ENCODE results near the gene PCIF1. TPM values are rescaled to one million over a fixed set of nuclear protein-coding genes. Genes with fewer than 3 reads are reported as not detected.
A peak's percentile ranks its signal among the peaks of the same experiment; 100 is the strongest.

Gene PCIF1
- total RNA-seq, 1 experiment from 2014 or later = 26.8 TPM

DNA sequence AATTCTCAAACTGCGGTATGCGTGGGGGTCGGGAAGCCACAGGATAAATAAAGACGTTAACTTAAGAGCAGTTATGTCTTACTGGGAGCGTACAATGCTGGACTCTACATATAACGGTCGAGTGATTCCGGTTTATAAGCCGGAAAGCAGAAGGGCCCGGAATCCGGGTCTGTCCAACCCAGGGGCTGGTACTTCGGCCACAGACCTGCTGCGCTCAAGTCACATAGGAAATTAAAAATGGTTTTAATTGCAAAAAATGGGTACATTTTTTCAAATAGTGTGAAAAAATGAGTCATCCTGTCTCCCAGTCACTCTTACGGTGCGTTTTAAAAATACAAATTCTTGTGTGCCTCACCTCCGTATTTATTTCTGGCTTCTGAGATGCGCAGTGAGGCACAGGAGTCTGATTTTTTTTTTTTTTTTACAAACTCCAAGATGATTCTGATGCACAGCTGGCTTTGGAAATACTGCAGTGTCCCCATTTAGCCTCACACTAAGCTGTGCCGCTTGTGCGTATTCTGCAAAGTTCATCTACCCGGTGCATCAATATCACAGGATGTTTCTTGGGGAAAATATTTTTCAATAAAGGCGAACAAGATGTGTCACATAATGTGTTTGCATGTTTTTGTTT lies 1.0 kb downstream of the PCIF1 start:
- Histone ChIP-seq H2AFZ (ENCODE audit: low read length) (no peak overlapping the region), H3K56ac (ENCODE audit: insufficient read length, low read depth, low read length) (no peak overlapping the region), H3K9me3 (ENCODE audit: control insufficient read depth, low read depth, low read length) (no peaks in the 10 kb centered on the region), H2BK5ac (ENCODE audit: insufficient read length, low read length) (no peak overlapping the region), H4K20me1 (ENCODE audit: control insufficient read depth, insufficient read depth, insufficient read length) (no peaks in the 10 kb centered on the region), H3K4me1 (ENCODE audit: insufficient read depth, low read length) (peaks cover 11% of the 10 kb centered on the region), H3K9ac (ENCODE audit: extremely low read depth, insufficient read length, low read length) (peak overlapping the region; percentile 92), H3T11ph (ENCODE audit: low read length) (no peak overlapping the region), H2BK120ac (ENCODE audit: low read depth, low read length, poor library complexity, severe bottlenecking) (no peak overlapping the region), H2AK5ac (ENCODE audit: insufficient read length, low read length) (no peak overlapping the region), H3K27me3 (ENCODE audit: insufficient read depth, low read length) (no peaks in the 10 kb centered on the region), H4K91ac (ENCODE audit: insufficient read length, low read depth, low read length) (no peak overlapping the region), H4K5ac (ENCODE audit: insufficient read length, low read depth, low read length) (no peak overlapping the region), H4K8ac (replicated peaks; ENCODE audit: insufficient read length, low read depth, low read length) (no peak overlapping the region), H3K4ac (ENCODE audit: low read depth, low read length) (no peak overlapping the region), H3K23ac (ENCODE audit: insufficient read length, low read depth, low read length) (no peak overlapping the region), H3K79me2 (ENCODE audit: insufficient read depth, low read length) (peaks cover 4% of the 10 kb centered on the region; the same call in 1 of the 2 replicates), H2BK12ac (ENCODE audit: insufficient read length, low read depth, low read length) (no peak overlapping the region), H3K23me2 (ENCODE audit: insufficient read length, low read depth, low read length, poor library complexity, severe bottlenecking) (peaks cover 11% of the 10 kb centered on the region), H3K79me1 (ENCODE audit: insufficient read depth, low read depth, low read length, poor library complexity, severe bottlenecking) (no peaks in the 10 kb centered on the region), H3K27ac (ENCODE audit: insufficient read length, low read depth, low read length) (no peak overlapping the region), H2BK20ac (ENCODE audit: low read depth, low read length, poor library complexity, severe bottlenecking) (no peak overlapping the region), H3K14ac (ENCODE audit: insufficient read depth, low read length) (no peak overlapping the region), H3K18ac (ENCODE audit: insufficient read length, low read depth, low read length) (peak overlapping the region; percentile 39), H2BK15ac (ENCODE audit: low read depth, low read length) (no peak overlapping the region), H3K4me2 (ENCODE audit: insufficient read depth, insufficient read length, low read length) (peak overlapping the region; percentile 73)
- peak overlapping the region; percentile 82 to 92 for H3K4me3 Mint-ChIP-seq
- TF ChIP-seq, protein P1, sequence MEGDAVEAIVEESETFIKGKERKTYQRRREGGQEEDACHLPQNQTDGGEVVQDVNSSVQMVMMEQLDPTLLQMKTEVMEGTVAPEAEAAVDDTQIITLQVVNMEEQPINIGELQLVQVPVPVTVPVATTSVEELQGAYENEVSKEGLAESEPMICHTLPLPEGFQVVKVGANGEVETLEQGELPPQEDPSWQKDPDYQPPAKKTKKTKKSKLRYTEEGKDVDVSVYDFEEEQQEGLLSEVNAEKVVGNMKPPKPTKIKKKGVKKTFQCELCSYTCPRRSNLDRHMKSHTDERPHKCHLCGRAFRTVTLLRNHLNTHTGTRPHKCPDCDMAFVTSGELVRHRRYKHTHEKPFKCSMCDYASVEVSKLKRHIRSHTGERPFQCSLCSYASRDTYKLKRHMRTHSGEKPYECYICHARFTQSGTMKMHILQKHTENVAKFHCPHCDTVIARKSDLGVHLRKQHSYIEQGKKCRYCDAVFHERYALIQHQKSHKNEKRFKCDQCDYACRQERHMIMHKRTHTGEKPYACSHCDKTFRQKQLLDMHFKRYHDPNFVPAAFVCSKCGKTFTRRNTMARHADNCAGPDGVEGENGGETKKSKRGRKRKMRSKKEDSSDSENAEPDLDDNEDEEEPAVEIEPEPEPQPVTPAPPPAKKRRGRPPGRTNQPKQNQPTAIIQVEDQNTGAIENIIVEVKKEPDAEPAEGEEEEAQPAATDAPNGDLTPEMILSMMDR (conservative IDR thresholded peaks at IDR 0.05) = no peak
- peaks cover 14 to 35% (median 32%) of the 10 kb centered on the region in 3 experiments for H3K36me3 Mint-ChIP-seq (ENCODE audit: insufficient read depth in 1 of 3, low read depth in 3 of 3)
- no peaks in the 10 kb centered on the region; the same call in 1 of the 2 replicates for H3K27me3 Mint-ChIP-seq (ENCODE audit: low read depth)
- peak overlapping the region; percentile 91 to 96 (median 93); a peak in 6 of 7 replicates for H3K27ac Mint-ChIP-seq
- peaks cover 32 to 33% of the 10 kb centered on the region in 2 experiments for H3K4me1 Mint-ChIP-seq
- no CpG with 5 or more reads among the region's 21 CpGs for WGBS (ENCODE audit: extremely low coverage, insufficient read length, low lambda C conversion rate)
- no peaks in the 10 kb centered on the region for H3K9me3 Mint-ChIP-seq
- DNase-seq = no peak
